Ishikawa (cell line): Measurements from ENCODE around the gene STIMATE.

Experiments used
- CEBPB ChIP-seq: IDR thresholded peaks from 2 replicates; pipeline ENCODE4 v1.6.1; 2012
- CREB1 ChIP-seq: IDR thresholded peaks from 2 replicates; pipeline ENCODE4 v1.6.1; 2012; ENCODE audit warnings: low read depth
- EP300 ChIP-seq: IDR thresholded peaks from 2 replicates; pipeline ENCODE4 v1.6.1; 2012; ENCODE audit warnings: borderline replicate concordance
- FOXM1 ChIP-seq: IDR thresholded peaks from 2 replicates; pipeline ENCODE4 v1.6.1; 2012; ENCODE audit warnings: low read depth, borderline replicate concordance
- REST ChIP-seq: IDR thresholded peaks from 2 replicates; pipeline ENCODE4 v1.6.1; 2012; ENCODE audit warnings: low read depth, mild to moderate bottlenecking
- TCF12 ChIP-seq: IDR thresholded peaks from 2 replicates; pipeline ENCODE4 v1.6.1; 2012; ENCODE audit warnings: low read depth

- TF ChIP-seq CEBPB (no peak), REST (no peak), TCF12 (no peak), EP300 (no peak), FOXM1 (no peak), CREB1 (no peak)
Measured at GRCh38 chr3:52796411-52796810, 100.9 kb downstream of the STIMATE start.
